Measurements from ENCODE around the gene HIF1A. TPM values are rescaled to one million over a fixed set of nuclear protein-coding genes. Genes with fewer than 3 reads are reported as not detected.

HIF1A gene
- total and polyA plus RNA-seq, 2 of the 13 experiments (the other 11 are each of a cell fraction or from before 2014, with no cell fraction given) = 41.0 to 126 TPM

DNA sequence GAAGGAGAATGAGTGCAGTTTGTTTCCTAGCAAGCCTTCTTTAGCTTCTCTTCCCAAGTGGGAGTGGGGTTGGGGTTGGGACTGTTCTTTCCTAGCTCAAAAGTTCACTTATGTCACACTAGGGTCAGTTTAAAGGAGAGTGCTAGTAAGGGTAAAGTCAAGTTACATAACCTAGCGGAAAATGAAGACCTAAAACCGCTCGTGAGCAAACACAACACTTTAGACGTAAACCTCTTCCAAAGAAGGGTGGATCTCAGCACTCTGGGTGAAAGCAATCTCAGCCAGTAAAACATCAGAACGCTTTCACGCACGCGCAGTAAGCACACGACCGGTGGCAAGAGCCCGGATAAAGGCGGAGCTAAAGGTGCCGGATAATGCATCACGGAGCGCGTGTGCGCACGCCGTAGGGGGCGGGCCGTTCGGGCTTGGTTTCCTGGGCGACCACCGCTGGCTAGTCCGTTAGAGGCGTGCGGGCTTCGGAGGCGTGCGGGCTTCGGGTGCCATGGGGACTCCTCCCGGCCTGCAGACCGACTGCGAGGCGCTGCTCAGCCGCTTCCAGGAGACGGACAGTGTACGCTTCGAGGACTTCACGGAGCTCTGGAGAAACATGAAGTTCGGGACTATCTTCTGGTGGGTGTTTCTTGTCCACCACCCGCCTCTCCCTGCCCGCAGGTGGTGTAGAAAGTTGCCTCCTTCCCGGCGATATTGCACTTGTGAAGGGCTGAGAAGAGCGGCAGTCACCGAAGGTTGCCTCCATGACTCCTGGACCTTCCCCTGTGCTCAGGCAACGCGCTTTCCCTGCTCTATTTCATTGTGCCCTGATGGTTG, 66.9 kb downstream of the HIF1A start, which contains the start of gene SNAPC1 (continued):
- TF ChIP-seq, protein P1, sequence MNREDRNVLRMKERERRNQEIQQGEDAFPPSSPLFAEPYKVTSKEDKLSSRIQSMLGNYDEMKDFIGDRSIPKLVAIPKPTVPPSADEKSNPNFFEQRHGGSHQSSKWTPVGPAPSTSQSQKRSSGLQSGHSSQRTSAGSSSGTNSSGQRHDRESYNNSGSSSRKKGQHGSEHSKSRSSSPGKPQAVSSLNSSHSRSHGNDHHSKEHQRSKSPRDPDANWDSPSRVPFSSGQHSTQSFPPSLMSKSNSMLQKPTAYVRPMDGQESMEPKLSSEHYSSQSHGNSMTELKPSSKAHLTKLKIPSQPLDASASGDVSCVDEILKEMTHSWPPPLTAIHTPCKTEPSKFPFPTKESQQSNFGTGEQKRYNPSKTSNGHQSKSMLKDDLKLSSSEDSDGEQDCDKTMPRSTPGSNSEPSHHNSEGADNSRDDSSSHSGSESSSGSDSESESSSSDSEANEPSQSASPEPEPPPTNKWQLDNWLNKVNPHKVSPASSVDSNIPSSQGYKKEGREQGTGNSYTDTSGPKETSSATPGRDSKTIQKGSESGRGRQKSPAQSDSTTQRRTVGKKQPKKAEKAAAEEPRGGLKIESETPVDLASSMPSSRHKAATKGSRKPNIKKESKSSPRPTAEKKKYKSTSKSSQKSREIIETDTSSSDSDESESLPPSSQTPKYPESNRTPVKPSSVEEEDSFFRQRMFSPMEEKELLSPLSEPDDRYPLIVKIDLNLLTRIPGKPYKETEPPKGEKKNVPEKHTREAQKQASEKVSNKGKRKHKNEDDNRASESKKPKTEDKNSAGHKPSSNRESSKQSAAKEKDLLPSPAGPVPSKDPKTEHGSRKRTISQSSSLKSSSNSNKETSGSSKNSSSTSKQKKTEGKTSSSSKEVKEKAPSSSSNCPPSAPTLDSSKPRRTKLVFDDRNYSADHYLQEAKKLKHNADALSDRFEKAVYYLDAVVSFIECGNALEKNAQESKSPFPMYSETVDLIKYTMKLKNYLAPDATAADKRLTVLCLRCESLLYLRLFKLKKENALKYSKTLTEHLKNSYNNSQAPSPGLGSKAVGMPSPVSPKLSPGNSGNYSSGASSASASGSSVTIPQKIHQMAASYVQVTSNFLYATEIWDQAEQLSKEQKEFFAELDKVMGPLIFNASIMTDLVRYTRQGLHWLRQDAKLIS (CRISPR knock-in tag; IDR thresholded peaks at IDR 0.05) = no peak
- TF ChIP-seq, protein P2, sequence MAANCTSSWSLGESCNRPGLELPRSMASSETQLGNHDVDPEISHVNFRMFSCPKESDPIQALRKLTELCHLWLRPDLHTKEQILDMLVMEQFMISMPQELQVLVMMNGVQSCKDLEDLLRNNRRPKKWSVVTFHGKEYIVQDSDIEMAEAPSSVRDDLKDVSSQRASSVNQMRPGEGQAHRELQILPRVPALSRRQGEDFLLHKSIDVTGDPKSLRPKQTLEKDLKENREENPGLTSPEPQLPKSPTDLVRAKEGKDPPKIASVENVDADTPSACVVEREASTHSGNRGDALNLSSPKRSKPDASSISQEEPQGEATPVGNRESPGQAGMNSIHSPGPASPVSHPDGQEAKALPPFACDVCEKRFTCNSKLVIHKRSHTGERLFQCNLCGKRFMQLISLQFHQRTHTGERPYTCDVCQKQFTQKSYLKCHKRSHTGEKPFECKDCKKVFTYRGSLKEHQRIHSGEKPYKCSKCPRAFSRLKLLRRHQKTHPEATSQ (CRISPR knock-in tag; IDR thresholded peaks at IDR 0.05; ENCODE audit: borderline replicate concordance) = no peak
- TF ChIP-seq RBAK (CRISPR knock-in tag; IDR thresholded peaks at IDR 0.05) (no peak), ADNP (CRISPR knock-in tag; IDR thresholded peaks at IDR 0.05) (no peak), ZNF558 (CRISPR knock-in tag; IDR thresholded peaks at IDR 0.05; ENCODE audit: borderline replicate concordance) (0 out of 2 replicates have a peak, but pooled peaks have one; percentile 13), YEATS2 (CRISPR knock-in tag; IDR thresholded peaks at IDR 0.05; ENCODE audit: borderline replicate concordance) (no peak; the same call in 1 of the 2 replicates), RXRB (CRISPR knock-in tag; IDR thresholded peaks at IDR 0.05; ENCODE audit: borderline replicate concordance) (peak; percentile 27; the same call in 1 of the 2 replicates), NFE2L1 (CRISPR knock-in tag; IDR thresholded peaks at IDR 0.05; ENCODE audit: borderline replicate concordance) (no peak), ZNF547 (CRISPR knock-in tag; IDR thresholded peaks at IDR 0.05) (no peak), CAMTA2 (CRISPR knock-in tag; IDR thresholded peaks at IDR 0.05; ENCODE audit: borderline replicate concordance) (no peak), MBNL3 (CRISPR knock-in tag; conservative IDR thresholded peaks at IDR 0.05) (no peak), CREB3 (CRISPR knock-in tag; IDR thresholded peaks at IDR 0.05) (no peak), SRSF4 (IDR thresholded peaks at IDR 0.05; ENCODE audit: low read depth, low read length, poor library complexity, severe bottlenecking) (no peak), LCORL (IDR thresholded peaks at IDR 0.05) (no peak), LCORL (CRISPR knock-in tag; IDR thresholded peaks at IDR 0.05) (peak; percentile 58; the same call in 1 of the 2 replicates)
- TF ChIP-seq, protein P3, sequence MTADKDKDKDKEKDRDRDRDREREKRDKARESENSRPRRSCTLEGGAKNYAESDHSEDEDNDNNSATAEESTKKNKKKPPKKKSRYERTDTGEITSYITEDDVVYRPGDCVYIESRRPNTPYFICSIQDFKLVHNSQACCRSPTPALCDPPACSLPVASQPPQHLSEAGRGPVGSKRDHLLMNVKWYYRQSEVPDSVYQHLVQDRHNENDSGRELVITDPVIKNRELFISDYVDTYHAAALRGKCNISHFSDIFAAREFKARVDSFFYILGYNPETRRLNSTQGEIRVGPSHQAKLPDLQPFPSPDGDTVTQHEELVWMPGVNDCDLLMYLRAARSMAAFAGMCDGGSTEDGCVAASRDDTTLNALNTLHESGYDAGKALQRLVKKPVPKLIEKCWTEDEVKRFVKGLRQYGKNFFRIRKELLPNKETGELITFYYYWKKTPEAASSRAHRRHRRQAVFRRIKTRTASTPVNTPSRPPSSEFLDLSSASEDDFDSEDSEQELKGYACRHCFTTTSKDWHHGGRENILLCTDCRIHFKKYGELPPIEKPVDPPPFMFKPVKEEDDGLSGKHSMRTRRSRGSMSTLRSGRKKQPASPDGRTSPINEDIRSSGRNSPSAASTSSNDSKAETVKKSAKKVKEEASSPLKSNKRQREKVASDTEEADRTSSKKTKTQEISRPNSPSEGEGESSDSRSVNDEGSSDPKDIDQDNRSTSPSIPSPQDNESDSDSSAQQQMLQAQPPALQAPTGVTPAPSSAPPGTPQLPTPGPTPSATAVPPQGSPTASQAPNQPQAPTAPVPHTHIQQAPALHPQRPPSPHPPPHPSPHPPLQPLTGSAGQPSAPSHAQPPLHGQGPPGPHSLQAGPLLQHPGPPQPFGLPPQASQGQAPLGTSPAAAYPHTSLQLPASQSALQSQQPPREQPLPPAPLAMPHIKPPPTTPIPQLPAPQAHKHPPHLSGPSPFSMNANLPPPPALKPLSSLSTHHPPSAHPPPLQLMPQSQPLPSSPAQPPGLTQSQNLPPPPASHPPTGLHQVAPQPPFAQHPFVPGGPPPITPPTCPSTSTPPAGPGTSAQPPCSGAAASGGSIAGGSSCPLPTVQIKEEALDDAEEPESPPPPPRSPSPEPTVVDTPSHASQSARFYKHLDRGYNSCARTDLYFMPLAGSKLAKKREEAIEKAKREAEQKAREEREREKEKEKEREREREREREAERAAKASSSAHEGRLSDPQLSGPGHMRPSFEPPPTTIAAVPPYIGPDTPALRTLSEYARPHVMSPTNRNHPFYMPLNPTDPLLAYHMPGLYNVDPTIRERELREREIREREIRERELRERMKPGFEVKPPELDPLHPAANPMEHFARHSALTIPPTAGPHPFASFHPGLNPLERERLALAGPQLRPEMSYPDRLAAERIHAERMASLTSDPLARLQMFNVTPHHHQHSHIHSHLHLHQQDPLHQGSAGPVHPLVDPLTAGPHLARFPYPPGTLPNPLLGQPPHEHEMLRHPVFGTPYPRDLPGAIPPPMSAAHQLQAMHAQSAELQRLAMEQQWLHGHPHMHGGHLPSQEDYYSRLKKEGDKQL (CRISPR knock-in tag; IDR thresholded peaks at IDR 0.05; ENCODE audit: low read depth) = no peak

Measured in HepG2 (cell line).